ENCODE data around the gene EAPP.
"Not testable (repeated sequence)": the region's sequence is repeated elsewhere in the genome, so short reads cannot be mapped to it uniquely, and the experiment has no call there.

EAPP gene, protein sequence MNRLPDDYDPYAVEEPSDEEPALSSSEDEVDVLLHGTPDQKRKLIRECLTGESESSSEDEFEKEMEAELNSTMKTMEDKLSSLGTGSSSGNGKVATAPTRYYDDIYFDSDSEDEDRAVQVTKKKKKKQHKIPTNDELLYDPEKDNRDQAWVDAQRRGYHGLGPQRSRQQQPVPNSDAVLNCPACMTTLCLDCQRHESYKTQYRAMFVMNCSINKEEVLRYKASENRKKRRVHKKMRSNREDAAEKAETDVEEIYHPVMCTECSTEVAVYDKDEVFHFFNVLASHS

GRCh38 chr14:34539407-34540180 lies at the start of gene EAPP:
Gene EAPP (minus strand): TSS chr14:34539701. CDS start chr14:34539628, 73 bp downstream.
- DNase-seq (ENCODE audit: low read depth): peak; percentile 98

DNA sequence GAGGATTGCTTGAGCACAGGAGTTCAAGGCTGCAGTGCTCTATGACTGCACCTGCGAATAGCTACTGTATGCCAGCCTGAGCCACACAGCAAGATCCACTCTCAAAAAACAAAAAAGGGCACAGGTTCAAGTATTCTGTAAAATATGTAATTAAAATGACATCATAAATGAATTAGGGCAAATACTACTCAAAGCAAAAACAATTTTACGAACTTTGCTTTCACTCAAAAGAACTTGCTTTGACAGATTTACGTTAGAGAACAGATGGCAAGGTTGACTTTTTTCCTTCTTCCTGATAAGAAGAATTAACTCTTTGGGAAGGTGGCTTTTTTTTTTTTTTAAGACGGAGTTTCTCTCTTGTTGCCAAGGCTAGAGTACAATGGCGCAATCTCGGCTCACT lies 44.0 kb upstream of the EAPP start:
- DNase-seq (ENCODE audit: low read depth): no peak

DNA sequence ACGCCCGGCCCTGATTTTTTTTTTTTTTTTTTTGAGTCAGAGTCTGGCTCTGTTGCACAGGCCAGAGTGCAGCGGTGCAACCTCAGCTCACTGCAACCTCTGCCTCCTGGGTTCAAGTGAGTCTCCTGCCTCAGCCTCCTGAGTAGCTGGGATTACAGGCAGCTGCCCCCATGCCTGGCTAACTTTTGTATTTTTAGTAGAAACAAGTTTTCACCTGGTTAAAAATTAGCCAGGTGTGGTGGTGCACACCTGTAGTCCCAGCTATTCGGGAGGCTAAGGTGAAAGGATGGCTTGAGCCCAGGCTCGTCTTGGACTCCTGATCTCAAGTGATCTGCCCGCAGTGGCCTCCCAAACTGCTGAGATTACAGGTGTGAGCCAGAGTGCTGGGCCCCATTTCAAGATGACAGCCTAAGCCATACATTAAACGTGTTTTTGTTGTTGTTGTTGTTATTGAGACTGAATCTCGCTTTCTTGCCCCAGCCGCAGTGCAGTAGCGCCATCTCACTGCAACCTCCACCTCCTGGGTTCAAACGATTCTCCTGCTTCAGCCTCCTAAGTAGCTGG lies 42.7 kb upstream of the EAPP start:
- no peak for DNase-seq (ENCODE audit: low read depth)

DNA sequence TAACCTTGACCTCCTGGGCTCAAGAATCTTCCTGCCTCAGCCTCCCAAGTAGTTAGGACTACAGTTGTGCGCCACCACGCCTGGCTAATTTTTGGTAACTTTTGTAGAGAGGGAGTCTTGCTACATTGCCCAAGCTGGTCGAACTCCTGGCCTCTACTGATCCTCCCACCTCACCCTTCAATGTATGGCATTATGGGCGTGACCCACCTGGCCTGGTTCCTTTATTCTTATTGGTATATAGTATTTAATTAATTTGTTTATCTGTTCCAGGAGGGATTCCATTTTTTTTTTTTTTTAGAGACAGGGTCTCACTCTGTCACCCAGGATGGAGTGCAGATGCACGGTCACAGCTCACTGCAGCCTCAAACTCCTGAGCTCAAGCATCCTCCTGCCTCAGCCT lies 40.9 kb upstream of the EAPP start:
- no peak for DNase-seq (ENCODE audit: low read depth)

GRCh38 chr14:34571771-34572170 lies 32.3 kb upstream of the EAPP start:
- no peak for DNase-seq (ENCODE audit: low read depth)

- peak; percentile 32 for DNase-seq (ENCODE audit: low read depth)
Observed at GRCh38 chr14:34569750-34570149, 30.2 kb upstream of the EAPP start.

GRCh38 chr14:34568803-34569202 lies 29.3 kb upstream of the EAPP start:
- DNase-seq (ENCODE audit: low read depth): peak; percentile 41

- DNase-seq (ENCODE audit: low read depth): no peak
Observed at GRCh38 chr14:34562776-34563150, 23.3 kb upstream of the EAPP start.

DNA sequence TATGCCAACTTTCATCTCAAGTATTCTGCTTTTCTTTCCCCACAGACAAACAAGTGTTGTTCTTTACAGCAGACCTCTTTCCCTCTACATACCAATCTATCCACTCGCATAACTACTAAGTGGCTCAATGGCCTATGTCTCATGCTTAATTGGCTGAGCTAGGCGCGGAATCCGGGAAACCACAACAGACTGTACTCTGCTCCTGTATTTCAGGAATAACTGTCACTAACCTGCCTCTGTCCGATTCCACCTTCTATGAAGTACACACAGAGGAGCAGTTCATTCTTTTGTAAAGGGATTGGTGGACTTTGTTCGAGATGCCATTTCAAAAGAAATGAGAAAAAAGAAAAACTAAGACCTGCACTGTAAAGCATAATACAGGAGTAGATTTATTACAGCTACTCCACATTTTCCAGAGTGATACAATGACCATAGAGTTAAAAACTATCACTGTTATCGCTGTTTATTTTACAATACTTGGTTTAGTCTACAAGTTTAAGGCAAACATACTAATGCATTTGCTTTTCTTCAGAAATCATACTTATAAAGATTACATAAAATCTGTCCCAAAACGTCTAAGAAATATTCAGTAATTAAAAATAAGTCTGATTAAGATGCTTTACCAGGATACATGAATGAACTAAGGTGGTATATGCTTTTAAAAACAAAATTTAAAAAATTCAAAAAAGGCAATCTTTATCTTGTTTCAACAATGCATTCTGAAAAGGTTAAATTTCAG lies 22.7 kb upstream of the EAPP start:
- DNase-seq (ENCODE audit: low read depth): not testable (repeated sequence)

DNA sequence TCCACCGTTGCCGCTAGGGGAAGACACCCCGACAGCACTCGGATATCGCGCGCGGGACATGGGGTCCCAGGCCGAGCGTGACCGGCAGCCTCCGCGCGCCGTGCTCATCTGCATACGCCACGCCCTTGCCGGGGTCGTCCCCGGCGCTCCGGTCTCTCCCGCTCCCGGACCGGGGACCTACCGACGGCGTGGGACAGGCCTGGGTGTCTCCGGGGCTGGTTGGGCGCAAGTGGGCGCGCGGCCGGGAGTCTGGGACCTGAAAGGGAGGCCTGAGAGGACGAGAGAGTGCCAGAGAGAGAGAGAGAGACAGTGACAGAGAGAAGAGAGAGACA lies 17.0 kb upstream of the EAPP start:
- not testable (repeated sequence) for DNase-seq (ENCODE audit: low read depth)

DNA sequence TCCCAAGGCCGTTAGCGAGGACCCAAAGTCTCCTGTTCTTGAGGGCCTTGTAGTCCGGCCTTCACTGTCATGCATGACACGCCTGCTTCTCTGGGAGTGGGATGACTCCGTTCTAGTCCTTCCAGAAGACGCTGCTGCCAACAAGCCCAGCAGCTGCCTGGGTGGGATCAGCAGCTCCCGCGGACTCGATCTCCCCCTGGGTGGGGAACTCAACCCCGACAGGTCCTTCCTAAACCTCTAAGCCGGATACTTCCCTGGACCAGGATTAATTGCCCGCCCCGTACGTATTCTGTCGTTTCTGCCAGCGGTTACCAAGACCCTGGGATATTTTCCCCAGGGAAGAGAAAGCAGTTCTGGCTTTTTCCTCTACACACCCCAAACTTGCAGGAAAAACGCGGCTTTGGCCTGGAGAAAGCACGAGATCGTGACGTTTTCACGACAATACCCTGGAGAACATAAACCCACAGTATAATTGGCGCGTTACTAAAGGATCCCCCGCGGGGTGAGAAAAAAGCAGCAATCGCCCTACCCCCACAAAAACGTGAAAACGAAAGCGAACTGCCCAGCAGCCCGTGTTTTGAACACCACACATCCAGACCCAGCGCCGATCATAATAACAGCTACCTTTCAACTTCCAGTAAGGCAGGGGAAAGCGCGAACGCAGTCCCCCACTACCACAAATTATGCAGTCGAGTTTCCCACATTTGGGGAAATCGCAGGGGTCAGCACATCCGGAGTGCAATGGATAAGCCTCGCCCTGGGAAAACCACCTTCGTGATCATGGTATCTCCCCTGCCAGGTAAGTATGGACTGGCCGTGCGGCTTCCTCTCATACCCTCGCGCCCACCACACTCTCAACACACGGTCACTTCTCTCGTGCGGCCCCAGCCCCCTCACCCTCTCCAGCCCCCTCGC lies 16.3 kb upstream of the EAPP start:
- DNase-seq (ENCODE audit: low read depth): not testable (repeated sequence)

- DNase-seq (ENCODE audit: low read depth): no peak
Observed at GRCh38 chr14:34554540-34555250, 15.2 kb upstream of the EAPP start.

DNA sequence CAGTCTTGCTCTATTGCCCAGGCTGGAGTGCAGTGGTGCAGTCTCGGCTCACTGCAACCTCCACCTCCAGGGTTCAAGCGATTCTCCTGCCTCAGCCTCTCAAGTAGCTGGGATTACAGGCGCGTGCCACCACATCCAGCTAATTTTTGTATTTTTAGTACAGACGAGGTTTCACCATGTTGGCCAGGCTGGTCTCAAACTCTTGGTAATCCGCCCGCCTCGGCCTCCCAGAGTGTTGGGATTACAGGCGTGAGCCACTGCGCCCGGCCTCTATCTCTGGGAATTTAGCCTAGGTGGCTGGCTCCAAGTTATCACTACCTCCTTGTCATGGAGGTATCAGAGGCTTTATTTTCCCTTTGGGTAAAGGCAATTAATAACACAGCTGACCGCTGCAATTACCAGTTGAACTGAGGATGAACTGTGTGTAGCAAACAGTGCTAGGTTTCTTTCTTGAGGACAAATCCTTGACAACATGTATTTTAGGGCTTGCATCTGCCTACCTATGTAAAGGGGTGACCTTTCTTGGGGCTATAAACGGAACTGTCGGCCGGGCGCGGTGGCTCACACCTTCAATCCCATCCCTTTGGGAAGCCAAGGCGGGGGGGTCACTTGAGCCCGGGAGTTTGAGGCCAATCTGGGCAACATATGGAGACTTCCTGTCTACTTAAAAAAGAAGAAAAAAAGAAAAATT lies 9.9 kb upstream of the EAPP start:
- not testable (repeated sequence) for DNase-seq (ENCODE audit: low read depth)

- DNase-seq (ENCODE audit: low read depth): no peak
Observed at GRCh38 chr14:34548472-34548981, 9.0 kb upstream of the EAPP start.

DNA sequence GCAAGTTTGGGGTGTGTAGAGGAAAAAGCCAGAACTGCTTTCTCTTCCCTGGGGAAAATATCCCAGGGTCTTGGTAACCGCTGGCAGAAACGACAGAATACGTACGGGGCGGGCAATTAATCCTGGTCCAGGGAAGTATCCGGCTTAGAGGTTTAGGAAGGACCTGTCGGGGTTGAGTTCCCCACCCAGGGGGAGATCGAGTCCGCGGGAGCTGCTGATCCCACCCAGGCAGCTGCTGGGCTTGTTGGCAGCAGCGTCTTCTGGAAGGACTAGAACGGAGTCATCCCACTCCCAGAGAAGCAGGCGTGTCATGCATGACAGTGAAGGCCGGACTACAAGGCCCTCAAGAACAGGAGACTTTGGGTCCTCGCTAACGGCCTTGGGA lies 7.6 kb upstream of the EAPP start:
- not testable (repeated sequence) for DNase-seq (ENCODE audit: low read depth)

- not testable (repeated sequence) for DNase-seq (ENCODE audit: low read depth)
Observed at GRCh38 chr14:34546272-34547135, 7.0 kb upstream of the EAPP start.

DNA sequence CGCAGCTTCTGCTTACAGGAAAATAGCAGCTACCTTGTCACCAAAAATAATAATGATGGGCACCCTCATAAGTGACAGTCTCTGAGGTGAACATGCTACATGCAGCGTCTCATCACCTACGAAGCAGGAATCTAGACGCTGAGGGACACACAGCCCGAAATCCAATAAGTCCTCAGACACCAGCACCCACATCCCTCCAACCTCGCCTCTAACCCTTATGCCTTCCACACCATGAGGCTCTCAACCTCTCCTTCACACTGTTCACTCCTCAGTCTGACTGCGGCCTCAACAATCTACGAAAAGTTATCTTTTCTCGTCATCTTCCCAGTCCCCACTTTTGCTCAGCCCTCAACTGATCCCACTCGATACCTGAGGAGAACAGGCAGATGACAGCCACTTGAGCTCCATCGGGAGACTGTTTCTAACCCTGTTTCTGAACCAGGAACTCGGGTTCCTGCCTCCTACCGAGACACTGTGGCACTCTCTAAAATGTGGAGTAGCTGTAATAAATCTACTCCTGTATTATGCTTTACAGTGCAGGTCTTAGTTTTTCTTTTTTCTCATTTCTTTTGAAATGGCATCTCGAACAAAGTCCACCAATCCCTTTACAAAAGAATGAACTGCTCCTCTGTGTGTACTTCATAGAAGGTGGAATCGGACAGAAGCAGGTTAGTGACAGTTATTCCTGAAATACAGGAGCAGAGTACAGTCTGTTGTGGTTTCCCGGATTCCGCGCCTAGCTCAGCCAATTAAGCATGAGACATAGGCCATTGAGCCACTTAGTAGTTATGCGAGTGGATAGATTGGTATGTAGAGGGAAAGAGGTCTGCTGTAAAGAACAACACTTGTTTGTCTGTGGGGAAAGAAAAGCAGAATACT lies 919 bp upstream of the EAPP start:
- not testable (repeated sequence) for DNase-seq (ENCODE audit: low read depth)

GRCh38 chr14:34538871-34539406 lies 562 bp downstream of the EAPP start:
- DNase-seq (ENCODE audit: low read depth): no peak
